Stimulated activated CD4-positive, alpha-beta T cell treated with anti-CD3 and anti-CD28 coated beads, Interleukin-15, amount 100 ng/mL, for 24 hours (primary cell): ENCODE measurements around the gene ZNF684.
A peak's percentile ranks its signal among the peaks of the same experiment; 100 is the strongest.

Experiments
- DNase-seq: peaks from one replicate; pipeline ENCODE4 v3.0.0-alpha.2; 2020

Gene ZNF684

GRCh38 chr1:40575336-40575735, 43.9 kb downstream of the ZNF684 start:
- no peak for DNase-seq

DNA sequence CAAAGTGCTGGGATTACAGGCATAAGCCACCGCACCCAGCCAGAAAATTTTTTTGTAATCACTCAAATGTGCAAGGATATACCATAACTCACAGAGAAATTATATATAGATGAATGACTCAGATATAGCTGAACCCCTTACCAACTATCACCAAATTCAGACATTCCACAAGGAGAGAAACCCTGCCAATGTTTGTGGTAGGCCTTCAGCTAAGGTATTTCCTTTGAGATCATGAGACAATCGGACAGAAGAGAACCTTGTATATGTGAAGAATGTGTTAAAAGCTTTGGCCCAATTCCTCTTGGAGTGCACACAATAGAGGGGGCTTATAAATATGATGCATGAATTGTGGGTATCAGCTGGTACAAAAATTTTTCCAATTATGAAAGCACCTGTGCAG, 50.7 kb downstream of the ZNF684 start:
- no peak for DNase-seq

GRCh38 chr1:40583980-40584379, 52.5 kb downstream of the ZNF684 start:
- DNase-seq = peak; percentile 12

DNA sequence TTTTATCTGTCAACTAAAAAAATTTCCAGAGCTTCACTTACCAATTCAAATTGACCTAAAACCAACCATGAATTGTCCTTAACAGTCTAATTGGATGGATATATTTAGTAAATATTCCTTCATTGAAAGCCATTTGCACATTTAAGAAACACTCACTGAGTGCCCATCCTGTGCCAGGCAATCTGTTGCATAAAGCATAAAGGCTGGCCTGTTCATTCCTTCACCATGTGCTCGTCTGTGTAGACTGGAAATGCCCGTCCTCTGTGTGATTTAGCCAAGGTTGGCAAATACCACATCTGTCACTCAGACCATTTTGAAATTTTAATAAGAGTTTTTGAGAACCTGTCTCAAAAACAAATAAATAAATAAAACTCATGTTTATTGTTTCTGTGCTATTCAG, 57.1 kb downstream of the ZNF684 start:
- DNase-seq = no peak

GRCh38 chr1:40592107-40592803, 60.8 kb downstream of the ZNF684 start:
- DNase-seq = no peak

DNA sequence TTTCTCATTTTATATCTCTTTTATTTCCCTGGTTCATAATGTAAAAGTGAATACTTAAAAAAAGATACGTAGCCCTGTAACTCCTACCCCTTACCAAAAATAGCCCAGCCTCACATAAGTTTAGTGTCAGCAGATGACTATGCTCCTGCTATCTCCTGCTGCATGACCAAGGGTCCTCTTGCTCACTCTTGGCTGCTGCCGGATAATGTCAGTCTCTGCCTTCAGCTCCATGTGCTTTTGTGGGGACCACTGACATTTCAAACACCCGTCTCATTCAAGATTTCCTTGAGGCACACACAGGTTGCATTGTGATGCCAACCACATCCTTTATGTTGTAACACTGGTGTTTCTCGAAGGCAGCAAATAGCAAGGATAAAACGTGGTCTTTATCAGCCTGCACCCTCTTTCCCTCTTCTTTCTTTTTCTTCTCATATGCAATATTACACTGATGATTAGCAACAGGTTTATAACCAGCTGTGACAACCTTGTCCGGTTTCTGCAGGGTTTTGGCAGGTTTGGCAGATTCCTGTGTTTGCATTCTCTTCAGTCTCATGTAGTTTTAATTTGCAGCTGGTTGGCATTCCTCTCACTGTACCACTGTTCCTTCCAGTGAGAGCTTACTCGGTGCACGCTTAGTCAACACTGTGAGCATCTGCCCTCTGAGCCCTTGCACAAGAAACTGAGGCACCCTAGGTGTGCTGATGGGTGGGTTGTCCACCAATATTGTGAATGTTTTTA, 62.2 kb downstream of the ZNF684 start:
- DNase-seq = no peak

GRCh38 chr1:40594187-40594531, 62.7 kb downstream of the ZNF684 start:
- no peak for DNase-seq

GRCh38 chr1:40595623-40596022, 64.2 kb downstream of the ZNF684 start:
- DNase-seq = no peak
